GM19099 (cell line): ENCODE measurements around the gene VWC2L.

Experiments used
- POLR2A ChIP-seq: IDR thresholded peaks from 3 replicates; pipeline ENCODE4 v1.6.1; 2011; ENCODE audit warnings: low read depth; ENCODE audit not compliant: insufficient read length; ENCODE audit errors: extremely low read depth

VWC2L gene

DNA sequence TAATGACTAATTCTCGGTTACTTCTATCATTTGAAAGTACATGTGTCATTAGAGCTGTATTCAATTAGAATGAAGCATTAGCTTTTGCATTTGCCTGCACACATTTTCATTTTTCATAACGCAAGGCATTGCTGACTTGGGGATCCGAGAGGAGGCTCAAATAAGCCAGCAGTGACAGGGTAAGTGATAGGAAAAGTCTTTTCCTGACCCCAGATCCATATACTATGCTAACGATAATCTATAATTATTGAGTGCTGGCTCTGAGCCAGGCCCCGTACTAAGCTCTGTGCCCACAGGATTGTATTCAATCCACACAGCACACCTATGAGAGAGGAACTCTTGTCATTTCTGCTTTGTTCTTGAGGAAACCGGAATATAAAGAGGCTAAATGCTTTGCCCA is 168.2 kb downstream of the VWC2L start:
- TF ChIP-seq POLR2A: no peak

DNA sequence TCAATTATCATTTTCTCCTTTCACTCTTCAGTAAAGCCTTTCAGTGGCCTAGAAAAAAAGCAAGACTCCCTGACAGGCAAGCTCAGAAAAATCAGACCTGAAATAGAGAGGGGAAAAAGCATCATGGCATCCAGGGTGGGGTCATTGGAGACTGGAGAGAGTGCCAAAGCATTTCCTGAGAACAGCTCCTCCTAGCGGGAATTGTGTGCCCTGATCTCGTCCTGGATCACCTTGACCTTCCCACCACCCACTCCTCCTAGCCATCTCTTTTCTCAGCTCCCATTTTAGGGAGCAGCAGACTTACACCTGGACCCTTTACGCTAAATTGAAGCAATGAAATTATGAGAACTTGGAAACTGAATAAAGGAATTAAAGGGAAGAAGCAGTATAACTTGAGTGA is 176.6 kb downstream of the VWC2L start:
- no peak for TF ChIP-seq POLR2A

DNA sequence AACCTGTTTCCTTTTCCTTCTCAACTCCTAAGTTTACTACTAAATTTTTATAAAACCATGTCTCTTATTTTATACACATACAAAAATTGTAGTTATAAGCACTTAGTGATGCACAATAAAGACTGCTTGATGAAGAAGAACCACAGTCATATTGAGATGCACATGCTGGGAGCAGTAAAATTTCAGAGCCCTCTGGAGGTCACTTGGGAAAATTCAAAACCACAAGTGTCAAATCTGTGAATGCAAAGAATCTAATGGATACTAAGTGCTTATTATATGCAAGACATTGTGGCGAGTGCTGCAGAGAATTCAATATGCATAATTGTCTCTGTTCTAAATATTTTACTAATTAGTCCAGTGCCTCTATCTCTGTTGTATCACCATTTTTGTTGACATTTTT is 180.5 kb downstream of the VWC2L start:
- TF ChIP-seq POLR2A: no peak

DNA sequence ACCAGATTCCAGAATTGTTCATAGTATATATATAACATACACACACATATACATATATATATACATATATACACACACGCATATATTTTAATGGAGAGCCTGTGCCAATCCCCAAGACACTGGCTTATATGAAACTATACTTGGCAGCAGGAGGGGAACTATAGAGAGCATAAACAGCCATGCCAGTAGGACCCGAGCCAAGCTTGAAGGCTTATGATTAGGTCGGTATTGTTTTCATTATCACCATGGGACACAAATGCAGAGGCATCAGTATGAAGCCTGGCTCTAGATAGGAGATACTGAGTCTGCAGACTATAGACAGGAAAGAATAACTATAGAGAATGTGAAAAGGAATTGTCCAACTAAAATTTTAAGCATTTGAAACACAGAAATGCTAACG is 181.2 kb downstream of the VWC2L start:
- TF ChIP-seq POLR2A: no peak

DNA sequence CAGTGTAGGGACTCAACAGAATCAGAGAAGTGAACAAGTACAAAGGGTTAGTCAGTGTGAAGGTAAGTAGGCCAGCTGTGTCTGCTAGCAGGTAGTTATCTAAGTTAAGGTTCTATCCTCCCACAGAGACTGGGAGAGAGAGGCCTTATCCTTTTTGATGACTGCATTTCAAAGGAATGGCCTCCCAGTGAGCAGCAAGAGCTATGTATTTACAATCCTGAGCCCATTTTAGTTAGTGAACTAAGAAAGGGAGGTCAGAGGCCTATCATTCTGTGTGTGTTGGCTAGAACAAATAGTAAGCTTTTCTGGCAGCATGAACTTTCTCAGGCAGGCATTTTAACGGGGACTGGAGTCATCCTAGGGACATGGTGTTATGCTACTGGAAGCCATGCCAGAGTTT is 182.9 kb downstream of the VWC2L start:
- no peak for TF ChIP-seq POLR2A

DNA sequence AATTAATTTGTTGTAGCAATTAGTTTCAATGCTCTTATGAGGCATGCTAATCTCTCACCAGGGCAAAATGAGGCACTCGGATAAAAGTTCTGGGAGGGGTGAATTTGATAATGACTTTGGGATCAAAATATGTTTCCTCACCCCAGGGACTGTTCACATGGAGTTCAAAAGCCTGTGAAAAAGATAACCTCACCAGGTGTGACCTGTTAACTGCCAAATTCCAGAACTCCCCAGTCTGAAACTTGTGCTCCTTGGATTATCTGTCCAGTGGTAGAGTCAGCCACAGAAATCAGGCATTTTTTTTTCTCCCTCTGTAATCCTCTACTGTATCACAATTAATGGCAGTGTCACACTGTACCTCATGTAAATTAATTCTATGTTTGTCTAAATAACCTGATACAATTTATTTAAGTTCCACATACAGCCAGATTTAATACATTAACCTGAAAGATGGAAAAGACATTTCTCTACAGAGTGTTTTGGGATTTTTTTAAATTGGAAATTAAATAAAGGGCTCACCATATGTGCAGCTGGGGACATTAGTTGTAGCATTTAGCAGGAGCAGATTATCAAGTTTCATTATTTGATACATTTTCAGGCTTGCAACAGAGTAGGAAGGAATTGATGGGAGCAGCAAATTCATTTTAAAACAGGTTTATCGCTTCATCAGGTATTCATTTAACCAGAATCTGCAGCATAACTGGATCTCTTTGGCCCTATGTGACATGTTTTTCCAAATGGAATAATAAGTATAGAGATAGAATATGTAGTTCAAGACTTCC is 191.2 kb downstream of the VWC2L start:
- no peak for TF ChIP-seq POLR2A

DNA sequence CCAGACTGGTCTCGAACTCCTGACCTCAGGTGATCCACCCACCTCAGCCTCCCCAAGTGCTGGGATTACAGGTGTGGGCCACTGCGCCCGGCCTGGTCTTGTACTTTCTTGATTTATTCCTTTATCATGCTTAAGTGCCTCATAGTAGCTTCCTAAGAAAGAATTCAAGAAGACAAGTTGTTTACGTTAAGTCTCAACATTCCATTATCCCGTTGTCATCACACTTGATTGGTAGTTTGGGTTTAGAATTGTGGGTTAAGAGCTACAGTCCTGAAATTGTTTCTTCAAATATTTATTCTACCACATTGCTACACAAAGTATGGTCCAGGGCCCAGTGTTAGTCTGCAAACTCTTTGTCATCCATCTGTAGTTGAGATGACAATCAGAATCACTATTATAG is 194.0 kb downstream of the VWC2L start:
- no peak for TF ChIP-seq POLR2A

DNA sequence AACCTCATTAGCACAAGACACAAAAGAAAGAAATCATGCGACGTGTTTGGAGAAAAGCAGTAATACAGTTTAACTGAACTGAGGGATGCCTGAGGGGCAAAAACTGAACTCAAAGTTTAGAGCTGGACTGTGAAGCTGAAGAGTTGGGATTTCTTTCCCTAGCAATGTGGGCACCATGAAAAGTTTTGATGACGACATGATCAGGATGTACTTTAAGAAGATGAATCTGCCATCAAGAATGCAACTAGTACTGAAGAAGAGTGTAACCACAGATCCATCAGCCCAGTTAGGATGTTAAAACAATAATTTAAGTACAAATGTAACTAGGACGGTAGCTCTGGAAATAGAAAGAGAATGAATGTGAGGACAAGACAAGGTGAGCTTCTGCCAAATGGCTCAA is 196.2 kb downstream of the VWC2L start:
- no peak for TF ChIP-seq POLR2A

DNA sequence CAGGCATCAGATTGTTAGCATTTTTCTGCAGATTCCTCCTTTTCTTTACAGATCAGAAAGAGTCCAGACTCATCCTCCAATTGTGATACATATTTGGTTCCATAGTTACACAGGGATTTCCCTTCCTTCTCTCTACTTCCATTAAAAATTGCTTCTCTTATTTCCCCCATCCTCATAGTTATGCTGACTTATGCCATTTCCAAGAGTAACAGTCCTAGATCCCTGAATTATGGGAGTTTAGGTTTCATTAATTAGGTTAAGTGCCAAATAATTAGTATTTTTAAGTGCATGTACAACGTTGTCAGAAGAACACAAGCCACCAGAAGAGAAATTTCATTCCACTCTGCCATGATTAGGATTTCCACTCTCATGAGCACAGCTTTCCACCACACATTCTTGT is 200.2 kb downstream of the VWC2L start:
- no peak for TF ChIP-seq POLR2A

DNA sequence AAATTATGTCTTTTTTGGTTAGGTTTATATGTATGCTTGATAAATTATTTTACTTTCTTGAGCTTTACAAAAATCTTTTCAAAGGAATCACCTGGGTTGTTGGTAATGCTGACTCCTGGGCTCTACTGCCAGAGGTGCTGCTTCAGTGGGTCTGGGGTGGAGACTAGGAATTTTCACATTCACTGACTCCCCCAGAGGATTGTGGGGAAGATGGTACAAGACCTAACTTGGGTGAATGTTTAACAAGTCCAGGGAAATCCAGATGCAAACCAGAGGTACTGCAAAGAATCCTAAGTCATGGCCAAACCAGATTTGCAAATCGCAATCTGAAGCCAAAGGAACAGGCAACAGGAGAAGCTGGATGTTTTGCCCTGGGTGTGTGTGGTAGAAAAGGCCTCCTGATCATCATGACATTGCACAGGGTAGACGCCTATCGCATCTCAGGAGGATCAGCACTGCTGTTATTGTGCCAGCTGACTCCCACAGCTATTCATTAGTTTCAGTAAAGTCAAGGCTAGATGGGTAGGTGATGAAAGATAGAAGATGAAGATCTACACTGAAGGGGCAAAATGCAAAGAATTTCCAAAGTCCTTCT is 213.4 kb downstream of the VWC2L start:
- TF ChIP-seq POLR2A: no peak

DNA sequence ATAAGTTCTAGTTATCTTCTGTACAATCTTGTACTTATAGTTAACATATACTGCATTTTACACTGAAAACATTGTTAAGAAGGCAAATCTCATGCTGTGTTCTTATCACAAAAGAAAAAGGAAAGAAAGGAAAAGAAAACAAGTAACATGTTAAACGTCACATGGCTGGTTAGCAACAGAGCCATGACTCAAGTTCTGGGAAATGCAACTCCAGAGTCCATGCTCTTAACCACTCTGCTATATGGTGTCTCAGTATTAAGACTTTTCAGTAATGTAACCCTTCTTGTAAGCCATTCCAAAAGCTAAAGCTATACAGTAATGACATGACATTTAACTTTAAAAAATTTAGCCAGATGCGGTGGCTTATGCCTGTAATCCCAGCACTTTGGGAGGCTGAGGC is 217.2 kb downstream of the VWC2L start:
- TF ChIP-seq POLR2A: no peak
